RWPE2 (cell line): ENCODE measurements around the gene LARGE2.

ENCODE experiments used
- ATAC-seq: fragments of 200-7000 bp; cut with Tn5 transposase; 3 replicates; pipeline ENCODE4 v1.9.1; 2021; ENCODE audit warnings: low read depth
- DNase-seq: peaks from one replicate; pipeline ENCODE4 v3.0.0-alpha.2; 2020; ENCODE audit warnings: low spot score
- H3K27ac ChIP-seq: fragments of 450-650 bp; 2 replicates; pipeline ENCODE4 v1.5.1; 2017; ENCODE audit warnings: mild to moderate bottlenecking; ENCODE audit not compliant: poor library complexity, severe bottlenecking
- H3K27me3 ChIP-seq: fragments of 250-450 bp; sonication (Bioruptor Pico); 2 replicates; pipeline ENCODE4 v1.5.1; 2021; ENCODE audit warnings: mild to moderate bottlenecking, moderate library complexity; ENCODE audit not compliant: insufficient read depth, poor library complexity, severe bottlenecking
- H3K36me3 ChIP-seq: fragments of 250-450 bp; sonication (Bioruptor Pico); 2 replicates; pipeline ENCODE4 v1.5.1; 2020; ENCODE audit warnings: low read depth, mild to moderate bottlenecking, moderate library complexity
- H3K4me1 ChIP-seq: fragments of 250-450 bp; sonication (Bioruptor Pico); 2 replicates; pipeline ENCODE4 v1.5.1; 2021; ENCODE audit warnings: mild to moderate bottlenecking, moderate library complexity; ENCODE audit not compliant: insufficient read depth, poor library complexity, severe bottlenecking
- H3K4me3 ChIP-seq: fragments of 250-450 bp; sonication (Bioruptor Pico); 2 replicates; pipeline ENCODE4 v1.5.1; 2021; ENCODE audit warnings: mild to moderate bottlenecking, moderate library complexity; ENCODE audit not compliant: severe bottlenecking
- H3K9me3 ChIP-seq: fragments of 250-450 bp; sonication (Bioruptor Pico); 2 replicates; pipeline ENCODE4 v1.5.1; 2021; ENCODE audit warnings: mild to moderate bottlenecking, moderate library complexity; ENCODE audit not compliant: severe bottlenecking
- CTCF ChIP-seq: fragments of 450-650 bp; IDR thresholded peaks from one replicate; pipeline ENCODE4 v1.5.1; 2017; ENCODE audit warnings: mild to moderate bottlenecking, moderate library complexity; ENCODE audit not compliant: poor library complexity, severe bottlenecking

LARGE2 gene

GRCh38 chr11:45922425-45923082 lies at the start of gene LARGE2:
Gene LARGE2, plus strand, starts transcription at chr11:45922656. Its CDS starts 227 bp downstream, at chr11:45922883.
- ATAC-seq: peak; percentile 54

GRCh38 chr11:45876401-45876800 lies 46.1 kb upstream of the LARGE2 start:
- peaks cover 11% of the 10 kb centered on the region for H3K4me1 ChIP-seq
- TF ChIP-seq CTCF: no peak
- H3K36me3 ChIP-seq: peaks cover 38% of the 10 kb centered on the region
- H3K27me3 ChIP-seq: no peaks in the 10 kb centered on the region
- DNase-seq (no peak), ATAC-seq (no peak)
- no peak overlapping the region for H3K4me3 ChIP-seq
- no peak overlapping the region for H3K27ac ChIP-seq
- H3K9me3 ChIP-seq: no peaks in the 10 kb centered on the region

More at GRCh38 chr11:45922425-45923082, at the start of gene LARGE2:
- no peaks in the 10 kb centered on the region for H3K9me3 ChIP-seq
- H3K27ac ChIP-seq: peak within 1 kb of the TSS; percentile 39
- H3K4me3 ChIP-seq: peak within 1 kb of the TSS; percentile 72
- no peaks in the 10 kb centered on the region for H3K27me3 ChIP-seq
- peaks cover 25% of the 10 kb centered on the region for H3K36me3 ChIP-seq
- DNase-seq: peak; percentile 75
- H3K4me1 ChIP-seq: no peaks in the 10 kb centered on the region
- no peak for TF ChIP-seq CTCF

- no peak for TF ChIP-seq CTCF
- H3K4me3 ChIP-seq: no peak overlapping the region
- peaks cover 11% of the 10 kb centered on the region for H3K4me1 ChIP-seq
- DNase-seq (no peak), ATAC-seq (no peak)
- H3K27ac ChIP-seq: no peak overlapping the region
- H3K27me3 ChIP-seq: no peaks in the 10 kb centered on the region
- H3K9me3 ChIP-seq: no peaks in the 10 kb centered on the region
- peaks cover 30% of the 10 kb centered on the region for H3K36me3 ChIP-seq
These were observed 45.2 kb upstream of the LARGE2 start for GRCh38 chr11:45877221-45877620.

GRCh38 chr11:45877845-45878244 lies 44.6 kb upstream of the LARGE2 start:
- peaks cover 9% of the 10 kb centered on the region for H3K4me1 ChIP-seq
- no peak overlapping the region for H3K27ac ChIP-seq
- H3K27me3 ChIP-seq: no peaks in the 10 kb centered on the region
- no peak overlapping the region for H3K4me3 ChIP-seq
- no peak for TF ChIP-seq CTCF
- H3K9me3 ChIP-seq: no peaks in the 10 kb centered on the region
- H3K36me3 ChIP-seq: peaks cover 24% of the 10 kb centered on the region
- ATAC-seq (no peak), DNase-seq (no peak)
